Ureter (tissue), 1 donor: ENCODE measurements around the gene ARHGEF12. TPM values are rescaled to one million over a fixed set of nuclear protein-coding genes. Genes with fewer than 3 reads are reported as not detected.

Experiments
- DNase-seq: peaks from one replicate; pipeline ENCODE4 v3.0.0-alpha.2; 2020; ENCODE audit warnings: low spot score
- total RNA-seq: library from RNA; stranded (reverse); gene quantifications from one replicate; pipeline ENCODE4 v1.2.4, GENCODE V29; 2023
- donor health status: DM: yes; HTN: yes; CAD: no.

Gene ARHGEF12
- total RNA-seq, 1 donor from 2014 or later: 163 TPM

DNA sequence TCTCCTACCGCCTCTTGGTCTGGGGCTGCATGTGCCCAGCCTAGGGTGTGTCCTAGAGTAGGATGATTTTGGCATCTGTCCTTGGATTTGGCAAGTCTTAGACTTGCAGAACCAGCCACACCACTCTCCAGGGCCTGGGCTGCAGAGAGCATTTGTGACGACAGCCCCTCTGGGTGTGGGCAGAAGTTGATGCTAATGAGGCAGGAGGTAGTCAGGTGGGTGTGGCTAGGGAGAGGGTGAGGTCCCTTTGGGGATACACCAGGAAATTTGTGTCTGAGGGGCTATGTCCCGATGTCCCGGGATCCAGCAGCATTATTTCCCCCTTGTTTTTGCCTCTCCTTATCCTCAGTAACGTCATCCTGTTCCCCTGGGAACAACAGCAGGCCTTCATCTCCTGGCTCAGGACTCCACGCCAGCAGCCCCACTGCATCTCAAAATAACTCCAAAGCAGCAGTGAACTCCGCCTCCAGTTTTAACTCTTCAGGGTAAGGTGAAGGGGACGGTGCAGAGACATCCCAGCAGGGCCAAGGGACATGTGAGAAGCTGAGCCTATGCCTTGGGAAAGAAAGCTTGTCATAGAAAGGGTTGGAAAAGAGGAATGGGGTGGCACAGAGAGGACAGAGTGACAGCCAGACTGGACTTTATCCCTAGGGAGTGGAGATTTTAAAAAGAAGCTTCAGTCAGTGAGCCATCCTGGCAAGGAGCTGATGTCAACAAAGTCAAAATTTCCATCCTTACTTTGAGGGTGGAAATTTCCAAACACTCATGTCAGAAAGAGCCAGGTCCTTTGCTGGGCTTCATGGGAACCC is 19.1 kb upstream of the ARHGEF12 start:
- peak; percentile 89 for DNase-seq

DNA sequence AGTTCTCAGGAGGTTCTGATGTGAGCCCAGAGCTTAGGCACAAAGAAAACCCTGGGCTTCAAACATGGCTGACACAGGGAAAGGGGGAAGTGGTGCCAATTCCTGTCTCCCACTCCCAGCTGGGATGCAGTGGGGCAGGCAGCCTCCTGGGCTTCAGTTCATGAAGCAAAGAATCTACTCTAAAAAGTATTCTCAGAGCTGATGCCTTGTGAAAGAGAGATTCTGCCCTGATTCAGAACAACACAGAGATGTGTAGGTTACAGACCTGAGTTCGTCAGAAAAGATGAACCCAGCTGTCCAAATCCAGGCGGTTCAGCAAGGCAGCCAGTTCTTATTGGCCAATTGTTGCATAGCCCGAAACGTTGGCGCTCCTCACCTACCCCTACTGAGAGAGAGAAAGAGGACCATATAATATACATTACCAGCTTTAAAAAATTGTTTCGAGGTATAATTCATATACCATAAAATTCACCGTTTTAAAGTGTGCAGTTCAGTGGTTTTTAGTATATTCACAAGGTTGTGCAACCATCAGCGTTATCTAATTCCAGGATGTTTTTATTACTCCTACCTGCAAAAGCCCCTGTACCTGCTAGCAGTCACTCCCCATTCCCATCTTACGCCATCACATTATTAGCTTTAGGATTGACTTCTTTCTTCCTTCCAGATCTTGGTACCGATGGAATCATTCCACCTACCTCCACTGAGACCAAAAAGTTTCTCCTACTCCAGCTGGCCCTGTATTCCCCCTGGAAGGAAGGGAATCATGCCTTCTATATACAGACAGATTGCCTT is 18.3 kb upstream of the ARHGEF12 start:
- DNase-seq: no peak

DNA sequence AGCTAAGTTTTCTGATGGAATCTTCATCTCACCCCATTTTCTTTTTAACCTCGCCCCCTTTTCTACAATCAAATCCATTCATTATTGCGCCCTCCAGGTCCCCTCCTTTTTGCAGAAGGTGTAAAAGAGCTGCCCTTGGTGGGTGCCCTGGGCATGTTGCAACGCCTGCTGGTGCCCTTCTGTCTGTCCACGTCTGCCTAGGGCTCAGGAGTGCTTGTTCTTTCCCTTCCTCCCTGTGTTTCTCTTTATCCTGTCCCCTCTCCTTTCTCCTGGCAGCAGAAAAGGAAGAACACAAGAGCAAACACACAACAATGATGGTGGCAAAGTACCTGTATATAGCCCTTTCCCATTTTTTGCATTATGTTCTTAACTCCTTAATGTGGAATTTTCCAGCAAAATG is 17.3 kb upstream of the ARHGEF12 start:
- no peak for DNase-seq

GRCh38 chr11:120324932-120325810 is 11.0 kb upstream of the ARHGEF12 start, which contains the start of gene TLCD5:
TLCD5 (plus strand) TSS chr11:120325299; CDS start chr11:120327442, 2,143 bp downstream.
- DNase-seq: no peak

- DNase-seq: no peak
These were observed 10.0 kb upstream of the ARHGEF12 start for GRCh38 chr11:120326228-120326627.

DNA sequence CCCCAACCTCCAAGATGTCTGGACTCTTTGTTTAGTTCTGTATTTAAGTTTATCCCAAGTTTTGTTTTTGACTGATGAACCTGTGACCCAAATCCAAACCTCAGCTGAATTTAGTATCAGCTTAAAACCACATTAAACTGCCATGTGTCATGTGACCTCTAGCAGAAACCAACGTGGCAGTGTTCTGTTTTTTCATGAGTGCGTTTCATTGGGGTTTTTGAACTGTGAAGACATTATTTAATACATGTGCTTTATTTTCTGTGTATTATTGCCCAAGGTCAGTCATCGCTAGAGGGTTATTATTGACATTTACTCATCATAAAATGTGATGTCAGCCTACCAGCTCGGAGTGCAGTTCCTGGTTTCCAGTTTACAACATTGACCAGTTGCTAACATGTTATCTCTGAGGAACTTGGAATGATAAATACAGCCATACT is 9.3 kb upstream of the ARHGEF12 start:
- DNase-seq: no peak

DNA sequence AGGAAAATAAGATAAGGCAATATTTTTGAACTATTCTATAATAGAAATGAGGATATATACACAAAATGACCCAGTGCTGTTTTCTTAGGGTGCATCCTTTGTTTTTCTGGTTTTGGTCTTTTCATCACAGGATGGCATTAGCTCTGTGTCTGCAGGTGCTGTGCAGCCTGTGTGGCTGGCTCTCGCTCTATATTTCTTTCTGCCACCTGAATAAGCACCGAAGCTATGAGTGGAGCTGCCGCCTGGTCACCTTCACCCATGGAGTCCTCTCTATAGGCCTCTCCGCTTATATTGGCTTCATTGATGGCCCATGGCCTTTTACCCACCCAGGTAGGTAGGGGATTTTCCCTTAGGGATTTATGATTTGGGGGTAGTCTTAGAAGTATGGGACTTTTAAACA is 8.9 kb upstream of the ARHGEF12 start:
- DNase-seq: no peak

GRCh38 chr11:120329556-120329955 is 6.7 kb upstream of the ARHGEF12 start:
- no peak for DNase-seq

DNA sequence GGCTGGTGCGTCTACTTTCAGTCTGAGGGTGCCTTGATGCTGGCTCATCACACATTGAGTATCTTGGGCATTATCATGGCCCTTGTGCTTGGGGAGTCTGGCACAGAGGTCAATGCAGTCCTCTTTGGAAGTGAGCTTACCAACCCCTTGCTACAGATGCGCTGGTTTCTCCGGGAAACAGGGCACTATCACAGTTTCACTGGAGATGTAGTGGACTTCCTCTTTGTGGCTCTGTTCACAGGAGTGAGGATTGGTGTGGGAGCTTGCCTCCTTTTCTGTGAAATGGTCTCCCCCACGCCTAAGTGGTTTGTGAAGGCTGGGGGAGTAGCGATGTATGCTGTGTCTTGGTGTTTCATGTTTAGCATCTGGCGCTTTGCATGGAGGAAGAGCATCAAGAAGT is 6.2 kb upstream of the ARHGEF12 start:
- DNase-seq: no peak

DNA sequence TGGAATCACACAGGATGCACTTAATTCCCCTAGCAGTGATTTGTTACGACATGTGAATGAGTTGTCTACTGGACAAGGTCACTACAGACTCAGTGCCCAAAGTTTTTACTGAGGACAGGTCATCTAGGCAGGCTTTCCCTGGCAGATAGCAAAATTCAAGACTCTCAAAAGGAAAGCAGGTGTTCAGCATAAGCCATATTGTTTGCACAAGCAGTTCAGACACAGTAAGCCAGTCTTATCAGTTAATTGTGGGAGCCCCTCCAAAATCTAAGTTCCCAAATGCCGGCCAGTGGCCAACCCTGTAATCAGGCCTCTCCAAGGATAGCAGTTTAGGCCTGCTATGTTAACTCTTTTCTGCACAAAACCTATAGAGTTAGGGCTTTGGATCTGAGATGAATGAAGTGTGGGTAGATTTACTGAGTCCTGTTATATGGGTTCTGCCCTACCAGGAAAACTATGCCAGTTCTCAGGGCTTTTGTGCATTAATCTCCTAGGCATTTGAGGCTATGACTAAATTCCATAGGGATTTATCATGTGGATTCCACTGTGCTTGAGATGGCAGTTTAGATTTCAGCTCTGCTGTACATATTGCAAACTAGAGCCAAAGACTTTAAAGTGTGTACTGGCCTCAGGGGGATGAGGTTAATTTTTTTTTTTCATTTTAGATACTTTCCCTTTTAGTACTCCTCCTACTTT is 4.8 kb upstream of the ARHGEF12 start:
- DNase-seq: no peak

DNA sequence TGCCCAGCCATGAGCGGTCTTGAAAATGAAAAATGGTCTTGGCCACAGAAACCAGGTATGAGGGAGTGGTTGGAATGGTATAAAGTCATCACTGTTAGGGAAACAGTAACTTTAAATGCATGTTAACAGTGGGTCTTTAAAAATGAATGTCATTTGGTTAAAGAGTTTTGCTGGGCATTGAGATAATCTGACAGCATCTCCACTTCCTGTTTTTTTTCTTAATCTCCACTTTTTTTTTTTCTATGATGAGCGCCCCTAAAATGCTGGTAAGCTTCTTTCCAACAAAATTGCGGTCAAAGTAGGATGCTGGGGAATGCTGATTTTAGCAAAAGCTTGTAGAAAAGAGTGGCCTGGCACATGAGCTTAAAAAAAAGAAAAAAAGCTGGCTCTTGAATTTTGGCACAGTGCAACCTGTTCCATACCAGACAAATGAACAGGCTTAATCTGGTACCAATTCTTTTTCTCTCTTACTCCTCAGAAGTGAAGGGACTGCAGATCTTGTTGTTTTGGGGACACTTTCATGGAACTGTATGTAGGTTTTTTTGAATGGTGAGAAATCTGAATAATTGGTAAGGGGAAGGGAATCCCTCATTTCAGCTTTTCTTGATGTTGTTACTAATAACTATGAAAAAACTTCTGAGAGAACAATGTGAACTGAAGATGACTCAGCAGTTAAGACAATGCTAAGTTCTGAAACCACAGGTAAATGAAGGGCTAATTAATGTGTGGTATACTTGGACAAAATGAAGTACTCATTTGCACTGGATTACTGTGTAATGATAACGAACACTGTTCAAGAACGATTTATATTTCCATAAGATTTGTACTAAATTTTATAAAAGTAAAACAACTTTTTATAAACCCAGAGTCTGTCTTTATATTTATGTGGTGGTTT is 3.1 kb upstream of the ARHGEF12 start:
- no peak for DNase-seq

- DNase-seq: no peak
These were observed 2.4 kb upstream of the ARHGEF12 start for GRCh38 chr11:120333801-120334200.

DNA sequence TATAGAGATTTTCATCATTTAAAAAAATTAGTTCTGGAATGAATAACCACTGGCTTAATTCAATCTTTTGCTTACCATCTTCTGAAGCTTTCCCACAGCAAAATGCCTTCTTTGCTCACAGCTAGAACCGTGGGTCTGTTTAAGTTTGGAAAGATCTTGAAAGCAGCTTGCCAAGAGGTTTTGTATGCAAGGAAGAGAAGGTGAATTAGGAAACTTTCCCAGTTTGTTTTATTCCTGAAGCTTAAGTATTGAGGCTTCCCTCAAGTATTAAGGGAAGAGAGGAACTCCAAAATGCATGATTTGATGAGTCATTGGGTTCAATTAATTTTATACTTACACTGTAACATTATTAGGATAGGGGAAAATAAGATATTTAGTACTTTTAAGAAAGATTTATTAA is 1.9 kb upstream of the ARHGEF12 start:
- no peak for DNase-seq

GRCh38 chr11:120334894-120335462 is 1.2 kb upstream of the ARHGEF12 start:
- DNase-seq: peak; percentile 84

- no peak for DNase-seq
These were observed 681 bp upstream of the ARHGEF12 start for GRCh38 chr11:120335556-120335907.

GRCh38 chr11:120336641-120337354 is 585 bp downstream of the ARHGEF12 start:
- peak; percentile 60 for DNase-seq

DNA sequence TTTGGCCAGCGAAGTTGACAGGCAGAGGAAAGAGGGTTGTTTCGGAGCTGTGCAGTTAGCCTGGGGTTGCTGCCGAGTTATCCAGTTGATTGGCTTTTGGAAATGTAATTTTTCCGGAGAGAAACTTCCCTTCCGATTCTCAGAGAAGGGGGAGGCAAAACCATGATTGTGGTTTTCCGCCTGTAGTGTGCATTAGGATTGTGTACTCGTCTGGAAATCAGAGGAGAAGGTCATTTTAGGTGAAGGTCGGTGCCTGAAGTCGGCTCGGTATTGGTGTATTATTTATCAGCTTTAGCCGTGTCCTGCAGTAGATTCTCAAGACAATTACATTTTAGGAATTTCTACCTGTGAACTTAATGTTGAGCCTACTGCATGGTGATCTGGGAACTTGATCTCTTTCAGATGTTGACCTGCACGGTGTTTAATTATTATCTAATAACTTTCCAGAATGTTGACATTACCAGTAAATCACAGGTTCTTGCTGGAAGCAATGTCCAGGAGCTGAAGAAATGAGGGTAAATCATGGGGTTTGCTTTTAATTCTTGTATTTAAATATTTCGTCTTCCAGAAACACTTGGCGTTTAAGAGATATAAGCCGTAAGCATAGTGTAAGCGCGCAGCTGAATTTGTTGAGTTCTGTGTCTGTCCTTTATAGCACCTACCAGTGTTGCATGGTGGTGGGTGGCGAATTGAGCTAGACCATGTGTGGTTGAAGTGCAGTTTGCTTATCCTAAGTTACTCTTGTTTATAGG is 1.3 kb downstream of the ARHGEF12 start:
- no peak for DNase-seq

GRCh38 chr11:120338107-120338933 is 2.1 kb downstream of the ARHGEF12 start:
- no peak for DNase-seq
